Esophagus muscularis mucosa (tissue), 4 donors: Measurements from ENCODE around the gene CKS2. TPM values are rescaled to one million over a fixed set of nuclear protein-coding genes. Genes with fewer than 3 reads are reported as not detected.
"Not testable (repeated sequence)": the region's sequence is repeated elsewhere in the genome, so short reads cannot be mapped to it uniquely, and the experiment has no call there.

Experiments used
- DNase-seq: peaks from one replicate; pipeline ENCODE4 v3.0.0-alpha.2; 2017; ENCODE audit errors: extremely low spot score
- H3K27ac ChIP-seq, 4 donors: fragments of 200-600 bp; sonication (generic); replicated peaks in 1 of 4; 1 replicate in 3 of 4; 2 replicates in 1 of 4; pipeline ENCODE4 v1.5.1; 2016 to 2019; ENCODE audit warnings: mild to moderate bottlenecking in 1 of 4
- H3K27me3 ChIP-seq, 4 donors: fragments of 200-600 bp; sonication (generic); one replicate each; pipeline versions ENCODE4 v1.5.1 to v1.6.0; 2016 to 2019
- H3K36me3 ChIP-seq, 4 donors: fragments of 200-600 bp; sonication (generic); one replicate each; pipeline ENCODE4 v1.5.1; 2016 to 2019
- H3K4me1 ChIP-seq, 4 donors: fragments of 200-600 bp; sonication (generic); one replicate each; pipeline ENCODE4 v1.5.1; 2016 to 2019
- H3K4me3 ChIP-seq, 4 donors: fragments of 200-600 bp; sonication (generic); 1 replicate in 2 of 4; 2 replicates in 2 of 4; pipeline ENCODE4 v1.5.1; 2016 to 2019; ENCODE audit warnings: mild to moderate bottlenecking in 4 of 4, moderate library complexity in 1 of 4
- H3K9me3 ChIP-seq, 4 donors: fragments of 200-600 bp; sonication (generic); 1 replicate in 3 of 4; 2 replicates in 1 of 4; pipeline ENCODE4 v1.5.1; 2016 to 2019
- CTCF ChIP-seq, 3 experiments: fragments of 200-600 bp in 2 of 3; fragments of 450-650 bp in 1 of 3; sonication (generic) in 2 of 3; IDR thresholded peaks; one replicate each; pipeline ENCODE4 v1.5.1; 2017 to 2019; ENCODE audit warnings: antibody characterized with exemption in 3 of 3, mild to moderate bottlenecking in 2 of 3, moderate library complexity in 1 of 3
- EP300 ChIP-seq: sonication (generic); formaldehyde crosslinking; IDR thresholded peaks from one replicate; pipeline ENCODE4 v1.6.1; 2017; ENCODE audit warnings: antibody characterized with exemption
- POLR2A ChIP-seq: fragments of 450-650 bp; IDR thresholded peaks from one replicate; pipeline ENCODE4 v1.6.1; 2017; ENCODE audit warnings: antibody characterized with exemption, moderate library complexity, mild to moderate bottlenecking, low read depth
- POLR2AphosphoS5 ChIP-seq, 2 donors: sonication (generic); formaldehyde crosslinking; IDR thresholded peaks; one replicate each; pipeline ENCODE4 v1.6.1; 2017; ENCODE audit warnings: antibody characterized with exemption in 2 of 2
- WGBS: methylation state at CpG from one replicate; pipeline ENCODE4 v1.1.5; 2018; 5-methylcytosine and 5-hydroxymethylcytosine counted together
- intact Hi-C: fragments of 100-400 bp; cut with DNase I; formaldehyde crosslinking; loops from one replicate; pipeline ENCODE4 v1.15.1; 2023
- total RNA-seq, 4 donors: library from RNA; depleted of rRNA; stranded (reverse); fragments of >200 nt; gene quantifications; one replicate each; pipeline versions ENCODE4 v1.1.0 to v1.2.1, GENCODE V29; 2016

CKS2 gene
- total RNA-seq, 4 donors from 2014 or later, result 2.0 to 10.3 (median 6.0) TPM

DNA sequence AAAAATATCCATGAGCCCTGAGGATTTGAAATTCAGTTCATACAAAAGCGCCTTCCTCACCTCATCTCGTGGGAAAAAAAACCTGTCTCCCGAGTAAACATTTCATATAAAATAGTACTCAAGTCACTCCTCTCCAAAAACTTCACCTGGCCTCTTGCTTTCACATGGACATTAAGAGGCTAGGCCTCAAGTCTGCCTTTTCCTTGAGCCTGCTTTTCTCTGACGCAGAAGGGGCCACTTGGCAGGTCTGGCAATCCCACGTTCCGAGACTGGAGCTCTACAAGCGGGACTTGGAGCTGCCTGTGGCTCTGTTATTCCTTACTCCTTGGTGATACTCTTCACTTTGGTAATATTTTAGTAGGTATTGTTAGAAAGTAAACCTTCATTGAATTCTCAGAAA, 26.9 kb upstream of the CKS2 start:
- no peaks in the 10 kb centered on the region for H3K36me3 ChIP-seq
- H3K9me3 ChIP-seq, result no peaks in the 10 kb centered on the region
- no peak overlapping the region for H3K27ac ChIP-seq
- no peak for TF ChIP-seq CTCF (IDR thresholded peaks at IDR 0.05)
- TF ChIP-seq POLR2AphosphoS5 (IDR thresholded peaks at IDR 0.05), result no peak
- no peak for TF ChIP-seq POLR2A
- no peak for TF ChIP-seq EP300
- peaks cover 0 to 12% (median 5%) of the 10 kb centered on the region in 4 donors for H3K4me1 ChIP-seq
- DNase-seq, result no peak
- H3K4me3 ChIP-seq, result no peak overlapping the region
- 88% methylated on average over 7 of the region's 7 CpGs for WGBS
- no peaks in the 10 kb centered on the region for H3K27me3 ChIP-seq
- intact Hi-C loops, result loop anchor here (5.0 to 10.0 kb wide), 2 partner anchors 279 to 692 kb away; no protein-coding TSS in a partner anchor

DNA sequence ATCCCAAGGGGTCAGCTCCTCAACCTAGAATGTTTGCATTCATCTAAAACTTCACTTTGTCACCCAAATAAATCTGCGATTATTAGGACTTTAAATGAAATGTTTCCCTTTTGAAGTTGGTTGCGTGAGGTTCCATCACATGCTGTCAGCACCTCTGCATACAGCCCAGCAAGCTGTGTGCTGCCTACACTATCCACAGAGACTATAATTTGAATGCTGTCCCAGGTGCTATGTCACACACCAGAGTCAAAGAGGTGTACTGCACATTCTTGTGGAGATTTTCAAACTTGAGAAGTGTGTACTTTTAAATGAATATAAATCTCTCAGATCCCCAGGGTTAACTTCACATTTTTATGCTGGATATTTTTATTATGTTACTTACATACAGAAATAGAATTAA, 19.3 kb upstream of the CKS2 start:
- DNase-seq, result no peak
- Histone ChIP-seq H3K9me3 (no peaks in the 10 kb centered on the region), H3K4me1 (no peaks in the 10 kb centered on the region), H3K27ac (no peak overlapping the region), H3K4me3 (no peak overlapping the region), H3K27me3 (no peaks in the 10 kb centered on the region), H3K36me3 (no peaks in the 10 kb centered on the region)
- TF ChIP-seq EP300 (no peak), POLR2A (no peak), POLR2AphosphoS5 (IDR thresholded peaks at IDR 0.05) (no peak), CTCF (IDR thresholded peaks at IDR 0.05) (no peak)
- intact Hi-C loops, result no loop called here
- 90% methylated on average over 2 of the region's 2 CpGs for WGBS

DNA sequence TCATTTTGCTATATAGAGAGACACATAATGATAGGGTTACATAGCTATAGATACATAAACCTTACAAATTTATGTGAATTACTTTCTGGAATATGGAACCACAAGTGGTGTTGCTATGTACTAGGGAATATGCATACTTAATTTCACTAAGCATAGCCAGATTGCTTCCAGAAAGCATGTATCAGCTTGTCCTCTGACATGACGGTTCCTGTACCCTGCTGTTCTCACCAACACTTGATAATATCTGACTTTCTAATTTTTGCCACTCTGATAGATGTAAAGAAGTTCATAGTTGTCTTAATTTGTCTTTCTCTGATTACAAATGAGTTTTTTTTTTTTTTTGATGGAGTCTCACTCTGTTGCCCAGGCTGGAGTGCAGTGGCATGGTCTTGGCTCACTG, 18.0 kb upstream of the CKS2 start:
- TF ChIP-seq CTCF (IDR thresholded peaks at IDR 0.05) (no peak), POLR2A (no peak), EP300 (no peak), POLR2AphosphoS5 (IDR thresholded peaks at IDR 0.05) (no peak)
- no peak overlapping the region for H3K4me3 ChIP-seq
- no peaks in the 10 kb centered on the region for H3K36me3 ChIP-seq
- intact Hi-C loops, result no loop called here
- no peak overlapping the region for H3K27ac ChIP-seq
- no peaks in the 10 kb centered on the region for H3K4me1 ChIP-seq
- no peaks in the 10 kb centered on the region for H3K27me3 ChIP-seq
- DNase-seq, result no peak
- H3K9me3 ChIP-seq, result no peaks in the 10 kb centered on the region
- 82% methylated on average over 1 of the region's 1 CpG for WGBS

DNA sequence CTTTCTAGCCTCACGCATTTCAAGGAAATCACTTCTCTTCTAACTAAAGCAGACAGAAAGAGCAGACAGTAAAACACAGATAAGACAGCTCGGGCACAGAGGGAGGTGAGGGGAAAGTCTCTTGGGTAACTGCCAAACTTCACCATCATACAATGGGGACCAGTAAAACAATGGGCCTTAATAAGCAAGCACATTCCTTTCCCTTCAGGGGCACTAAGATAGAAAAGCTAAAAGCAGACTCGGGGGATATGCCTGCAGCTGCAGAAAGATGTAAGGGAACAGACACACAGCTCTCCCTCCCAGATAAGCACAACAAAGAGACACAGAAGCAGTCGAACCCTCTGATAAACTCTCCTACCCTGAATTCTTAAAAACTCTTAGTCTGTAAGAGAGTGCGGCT, 15.6 kb upstream of the CKS2 start:
- no peaks in the 10 kb centered on the region for H3K36me3 ChIP-seq
- no peak overlapping the region for H3K27ac ChIP-seq
- H3K4me1 ChIP-seq, result no peaks in the 10 kb centered on the region
- H3K4me3 ChIP-seq, result no peak overlapping the region
- DNase-seq, result no peak
- 78% methylated on average over 5 of the region's 5 CpGs for WGBS
- intact Hi-C loops, result no loop called here
- H3K9me3 ChIP-seq, result no peaks in the 10 kb centered on the region
- no peak for TF ChIP-seq POLR2AphosphoS5 (IDR thresholded peaks at IDR 0.05)
- TF ChIP-seq POLR2A, result no peak
- no peak for TF ChIP-seq CTCF (IDR thresholded peaks at IDR 0.05)
- no peak for TF ChIP-seq EP300
- H3K27me3 ChIP-seq, result no peaks in the 10 kb centered on the region

DNA sequence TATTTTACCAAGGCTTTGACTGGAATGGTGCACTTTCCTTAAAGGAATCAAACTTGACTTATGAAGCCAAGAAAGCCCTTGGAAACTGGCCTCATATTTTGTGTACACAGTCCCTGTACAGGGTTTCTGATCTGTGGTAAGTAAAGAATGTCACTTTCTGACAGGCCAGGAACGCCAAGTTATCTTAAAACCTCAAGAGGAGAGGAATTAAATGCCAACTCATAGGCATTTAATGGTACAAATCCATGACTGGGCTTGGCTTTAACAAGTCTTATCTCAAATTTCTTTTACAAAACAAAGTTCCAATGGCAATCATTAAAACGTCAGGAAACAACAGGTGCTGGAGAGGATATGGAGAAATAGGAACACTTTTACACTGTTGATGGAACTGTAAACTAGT, 9.0 kb upstream of the CKS2 start:
- not testable (repeated sequence) for H3K4me1 ChIP-seq, DNase-seq, H3K9me3 ChIP-seq, H3K4me3 ChIP-seq, H3K36me3 ChIP-seq, H3K27ac ChIP-seq, H3K27me3 ChIP-seq
- intact Hi-C loops, result loop anchor here (10.0 kb wide), 1 partner anchor 127 kb away; the partner anchor contains the start of gene SHC3
- 88% methylated on average over 2 of the region's 2 CpGs for WGBS
